Measurements from ENCODE around the gene PPM1N.

DNA sequence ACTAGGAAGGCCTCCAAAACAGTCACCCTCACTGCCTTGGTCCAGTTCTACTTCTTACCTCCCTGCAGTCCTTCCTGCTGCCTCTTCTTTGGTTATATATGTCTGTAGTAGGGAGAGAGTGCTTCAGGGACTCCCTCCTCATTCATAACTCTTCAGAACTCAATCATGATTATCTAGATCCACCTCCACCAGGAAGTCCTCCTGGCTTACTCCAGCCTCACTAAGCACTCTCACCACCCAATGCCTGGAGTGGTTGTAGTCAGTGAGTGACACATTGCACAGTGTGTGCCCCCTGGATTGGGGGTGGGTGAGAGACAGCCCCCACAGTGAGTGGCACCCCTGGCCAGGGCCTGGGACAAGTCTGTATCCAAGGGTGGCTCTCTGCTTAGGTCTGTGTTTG is 40.5 kb upstream of the PPM1N start:
- TF ChIP-seq POLR2AphosphoS5 (IDR thresholded peaks at IDR 0.05; ENCODE audit: low read depth, low read length) (no peak), POLR2A (IDR thresholded peaks at IDR 0.05; ENCODE audit: low read depth, low read length) (no peak), SPI1 (IDR thresholded peaks at IDR 0.05; ENCODE audit: low read depth, low read length) (no peak)

All from GM12891 (cell line).